Fibroblast of skin of right quadriceps (primary cell): ENCODE data around the gene CAPZA1.

Experiments
- DNase-seq: peaks from one replicate; pipeline ENCODE4 v3.0.0-alpha.2; 2013

CAPZA1 gene

GRCh38 chr1:112717263-112717873, 97.7 kb downstream of the CAPZA1 start:
- DNase-seq: no peak

- peak; percentile 54 for DNase-seq
These were observed 99.2 kb downstream of the CAPZA1 start for GRCh38 chr1:112718691-112719418.

GRCh38 chr1:112719706-112720105, 100.1 kb downstream of the CAPZA1 start:
- no peak for DNase-seq

- no peak for DNase-seq
These were observed 101.2 kb downstream of the CAPZA1 start for GRCh38 chr1:112720800-112721199.
